Adrenal gland (tissue), 12 donors: ENCODE measurements around the gene RFWD3. TPM values are rescaled to one million over a fixed set of nuclear protein-coding genes. Genes with fewer than 3 reads are reported as not detected.

Experiments used
- DNase-seq, 7 donors: peaks; one replicate each; pipeline ENCODE4 v3.0.0-alpha.2; 2019 to 2020
- H3K27ac ChIP-seq, 5 donors: fragments of 200-600 bp; sonication (generic) in 4 of 5; 1 replicate in 3 of 5; 2 replicates in 2 of 5; pipeline versions ENCODE4 v1.5.1 to v1.8.0; 2016 to 2020; ENCODE audit warnings: mild to moderate bottlenecking in 1 of 5
- H3K27me3 ChIP-seq: fragments of 200-600 bp; 2 replicates; pipeline ENCODE4 v1.8.0; 2021
- H3K36me3 ChIP-seq, 2 donors: fragments of 200-600 bp; replicated peaks in 1 of 2; 1 replicate in 1 of 2; 2 replicates in 1 of 2; pipeline versions ENCODE4 v1.5.1 to v1.8.0; 2018 to 2022
- H3K4me1 ChIP-seq, 2 donors: fragments of 200-600 bp; replicated peaks in 1 of 2; 1 replicate in 1 of 2; 2 replicates in 1 of 2; pipeline versions ENCODE4 v1.5.1 to v1.8.0; 2018 to 2021
- H3K4me3 ChIP-seq, 4 donors: fragments of 200-600 bp; sonication (generic) in 3 of 4; one replicate each; pipeline ENCODE4 v1.5.1; 2016 to 2018
- H3K9me3 ChIP-seq, 3 donors: fragments of 200-600 bp; sonication (generic) in 1 of 3; replicated peaks in 1 of 3; 1 replicate in 2 of 3; 2 replicates in 1 of 3; pipeline versions ENCODE4 v1.5.1 to v1.8.0; 2016 to 2021
- CTCF ChIP-seq, 6 experiments: fragments of 450-650 bp in 4 of 6; fragments of 200-600 bp in 2 of 6; sonication (generic) in 1 of 6; IDR thresholded peaks; 1 replicate in 5 of 6; 2 replicates in 1 of 6; pipeline versions ENCODE4 v1.5.1 to v1.8.0; 2016 to 2021; ENCODE audit warnings: antibody characterized with exemption in 6 of 6, mild to moderate bottlenecking in 2 of 6, moderate library complexity in 1 of 6
- POLR2A ChIP-seq, 2 donors: fragments of 450-650 bp; IDR thresholded peaks; one replicate each; pipeline ENCODE4 v1.6.1; 2017; ENCODE audit warnings: antibody characterized with exemption in 2 of 2, mild to moderate bottlenecking in 2 of 2, moderate library complexity in 1 of 2
- WGBS, 4 donors: extraction: QIAGEN DNeasy Blood & Tissue Kit in 2 of 4; methylation state at CpG; one replicate each; pipeline versions ENCODE4 v1.1.5 to v1.1.7; 2013 to 2017; 5-methylcytosine and 5-hydroxymethylcytosine counted together
- intact Hi-C, 2 donors: fragments of 100-400 bp; cut with DNase I; formaldehyde crosslinking; loops; one replicate each; pipeline versions ENCODE4 v1.14.1 to v1.15.0; 2022 to 2023
- polyA plus RNA-seq, 3 donors: library from polyadenylated mRNA; stranded (reverse); fragments of 200-250 nt in 2 of 3; fragments of 350-450 nt in 1 of 3; fragmentation: Illumina TruSeq in 1 of 3; extraction: RNeasy Lipid Tissue Mini Kit (QIAGEN cat#74804) in 1 of 3; gene quantifications; one replicate each; pipeline ENCODE4 v1.2.3, GENCODE V29; 2013 to 2014
- total RNA-seq, 9 donors: library from RNA; depleted of rRNA in 4 of 9; stranded (reverse); fragments of >200 nt in 4 of 9; fragments of 120-200 nt in 1 of 9; fragmentation: NEBNext Ultra II Directional in 1 of 9; extraction: Animal tissue kit (Norgen Biotek cat#: 25700) in 1 of 9; gene quantifications; one replicate each; pipeline versions ENCODE4 v1.1.0 to v1.2.4, GENCODE V29; 2013 to 2023
- donor health status: healthy with polysubstance abuse.
- donor health status: Bipolar disorder and iron deficiency.
- donor health status: DM: yes; HTN: yes; CAD: no.
- donor health status: DM: no; HTN: no; CAD: no.
- donor health status: DM: no; HTN: no; CAD: no.
- donor health status: DM: yes; HTN: yes; CAD: no.

Gene RFWD3
- total and polyA plus RNA-seq, 12 donors, result 2.6 to 27.1 (median 11.9) TPM

GRCh38 chr16:74666010-74666421 lies 661 bp downstream of the RFWD3 start:
- DNase-seq, result no peak
- intact Hi-C loops, result no loop called here
- peak overlapping the region; percentile 60 to 95 (median 76) for H3K4me3 ChIP-seq
- TF ChIP-seq CTCF (IDR thresholded peaks at IDR 0.05), result no peak
- no peak for TF ChIP-seq POLR2A (IDR thresholded peaks at IDR 0.05)
- H3K27me3 ChIP-seq, result no peaks in the 10 kb centered on the region
- H3K36me3 ChIP-seq, result peaks cover 0 to 11% of the 10 kb centered on the region in 2 donors
- no peaks in the 10 kb centered on the region for H3K9me3 ChIP-seq
- H3K4me1 ChIP-seq, result no peaks in the 10 kb centered on the region
- peak overlapping the region in 1 of 5 donors; percentile 75 for H3K27ac ChIP-seq
- WGBS, 4 donors, result 5 to 12% (median 10%) methylated on average over 7 to 8 of the region's 8 CpGs

- intact Hi-C loops, result no loop called here
Measured at GRCh38 chr16:74661064-74661463, 5.6 kb downstream of the RFWD3 start.

GRCh38 chr16:74660383-74660782 lies 6.3 kb downstream of the RFWD3 start:
- no peak for TF ChIP-seq POLR2A (IDR thresholded peaks at IDR 0.05)
- TF ChIP-seq CTCF (IDR thresholded peaks at IDR 0.05), result no peak
- Histone ChIP-seq H3K9me3 (no peaks in the 10 kb centered on the region), H3K27ac (no peak overlapping the region), H3K4me3 (no peak overlapping the region), H3K36me3 (peaks cover 0 to 33% of the 10 kb centered on the region in 2 donors), H3K27me3 (no peaks in the 10 kb centered on the region), H3K4me1 (peaks cover 0 to 11% of the 10 kb centered on the region in 2 donors)
- intact Hi-C loops, result no loop called here
- no peak for DNase-seq
- WGBS, 4 donors, result 89 to 93% (median 93%) methylated on average over 4 of the region's 4 CpGs

More at GRCh38 chr16:74661064-74661463, 5.6 kb downstream of the RFWD3 start:
- Histone ChIP-seq H3K4me1 (peaks cover 0 to 11% of the 10 kb centered on the region in 2 donors), H3K27me3 (no peaks in the 10 kb centered on the region), H3K36me3 (peaks cover 0 to 33% of the 10 kb centered on the region in 2 donors), H3K4me3 (no peak overlapping the region), H3K9me3 (no peaks in the 10 kb centered on the region), H3K27ac (no peak overlapping the region)
- WGBS, 4 donors, result 90 to 98% (median 97%) methylated on average over 3 to 5 of the region's 5 CpGs
- TF ChIP-seq CTCF (IDR thresholded peaks at IDR 0.05) (no peak), POLR2A (IDR thresholded peaks at IDR 0.05) (no peak)
- DNase-seq, result peak in 1 of 7 donors; percentile 41

GRCh38 chr16:74659041-74659440 lies 7.6 kb downstream of the RFWD3 start:
- intact Hi-C loops, result no loop called here
- Histone ChIP-seq H3K27me3 (no peaks in the 10 kb centered on the region), H3K36me3 (peaks cover 0 to 30% of the 10 kb centered on the region in 2 donors), H3K9me3 (no peaks in the 10 kb centered on the region), H3K4me3 (no peak overlapping the region), H3K27ac (no peak overlapping the region), H3K4me1 (peaks cover 0 to 11% of the 10 kb centered on the region in 2 donors)
- TF ChIP-seq POLR2A (IDR thresholded peaks at IDR 0.05), result no peak
- no peak for TF ChIP-seq CTCF (IDR thresholded peaks at IDR 0.05)
- 88 to 95% (median 95%) methylated on average over 2 of the region's 2 CpGs for WGBS, 4 donors
- peak in 1 of 7 donors; percentile 24 for DNase-seq
